ENCODE data around the gene SEC14L6.

Gene SEC14L6

DNA sequence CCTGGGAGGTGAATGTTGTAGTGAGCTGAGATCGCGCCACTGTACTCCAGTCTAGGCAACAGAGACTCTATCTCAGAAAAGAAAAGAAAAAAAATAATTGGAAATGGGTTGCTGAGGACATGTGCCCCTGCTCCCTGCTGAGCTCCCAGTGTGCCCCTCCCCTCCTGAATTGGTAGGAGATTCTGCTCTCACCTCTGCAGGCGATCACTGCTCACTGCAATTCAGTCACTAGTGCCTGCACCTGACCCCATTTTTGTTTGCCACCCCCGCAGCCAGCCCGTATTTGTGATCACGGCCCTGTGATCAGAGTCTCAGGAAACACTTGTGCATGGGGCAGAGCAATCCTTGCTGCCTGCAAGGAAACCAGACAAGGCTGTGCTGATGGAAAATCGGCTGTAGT lies 58.4 kb downstream of the SEC14L6 start:
- no peak for DNase-seq (ENCODE audit: insufficient read length, low spot score)
- no peak for FAIRE-seq
- TF ChIP-seq POLR2AphosphoS5 (IDR thresholded peaks at IDR 0.05; ENCODE audit: low read depth, low read length) (no peak), PAX5 (IDR thresholded peaks at IDR 0.05; ENCODE audit: insufficient read depth, low read length, severe bottlenecking) (no peak), POU2F2 (IDR thresholded peaks at IDR 0.05; ENCODE audit: low read depth, low read length) (no peak), SPI1 (IDR thresholded peaks at IDR 0.05; ENCODE audit: low read depth, low read length) (no peak), TAF1 (IDR thresholded peaks at IDR 0.05; ENCODE audit: low read depth, low read length) (no peak), POLR2A (IDR thresholded peaks at IDR 0.05; ENCODE audit: low read depth, low read length) (no peak)

GRCh38 chr22:30486661-30487115 lies 59.9 kb downstream of the SEC14L6 start:
- TF ChIP-seq POLR2AphosphoS5 (IDR thresholded peaks at IDR 0.05; ENCODE audit: low read depth, low read length) (no peak), TAF1 (IDR thresholded peaks at IDR 0.05; ENCODE audit: low read depth, low read length) (no peak), SPI1 (IDR thresholded peaks at IDR 0.05; ENCODE audit: low read depth, low read length) (no peak), POU2F2 (IDR thresholded peaks at IDR 0.05; ENCODE audit: low read depth, low read length) (no peak), PAX5 (IDR thresholded peaks at IDR 0.05; ENCODE audit: insufficient read depth, low read length, severe bottlenecking) (no peak), POLR2A (IDR thresholded peaks at IDR 0.05; ENCODE audit: low read depth, low read length) (no peak)
- DNase-seq (ENCODE audit: insufficient read length, low spot score) (no peak), FAIRE-seq (no peak)

GRCh38 chr22:30486118-30486517 lies 60.4 kb downstream of the SEC14L6 start:
- no peak for FAIRE-seq
- no peak for DNase-seq (ENCODE audit: insufficient read length, low spot score)
- no peak for TF ChIP-seq POU2F2 (IDR thresholded peaks at IDR 0.05; ENCODE audit: low read depth, low read length)
- no peak for TF ChIP-seq POLR2AphosphoS5 (IDR thresholded peaks at IDR 0.05; ENCODE audit: low read depth, low read length)
- TF ChIP-seq SPI1 (IDR thresholded peaks at IDR 0.05; ENCODE audit: low read depth, low read length), result no peak
- TF ChIP-seq PAX5 (IDR thresholded peaks at IDR 0.05; ENCODE audit: insufficient read depth, low read length, severe bottlenecking), result no peak
- TF ChIP-seq TAF1 (IDR thresholded peaks at IDR 0.05; ENCODE audit: low read depth, low read length), result no peak
- no peak for TF ChIP-seq POLR2A (IDR thresholded peaks at IDR 0.05; ENCODE audit: low read depth, low read length)

DNA sequence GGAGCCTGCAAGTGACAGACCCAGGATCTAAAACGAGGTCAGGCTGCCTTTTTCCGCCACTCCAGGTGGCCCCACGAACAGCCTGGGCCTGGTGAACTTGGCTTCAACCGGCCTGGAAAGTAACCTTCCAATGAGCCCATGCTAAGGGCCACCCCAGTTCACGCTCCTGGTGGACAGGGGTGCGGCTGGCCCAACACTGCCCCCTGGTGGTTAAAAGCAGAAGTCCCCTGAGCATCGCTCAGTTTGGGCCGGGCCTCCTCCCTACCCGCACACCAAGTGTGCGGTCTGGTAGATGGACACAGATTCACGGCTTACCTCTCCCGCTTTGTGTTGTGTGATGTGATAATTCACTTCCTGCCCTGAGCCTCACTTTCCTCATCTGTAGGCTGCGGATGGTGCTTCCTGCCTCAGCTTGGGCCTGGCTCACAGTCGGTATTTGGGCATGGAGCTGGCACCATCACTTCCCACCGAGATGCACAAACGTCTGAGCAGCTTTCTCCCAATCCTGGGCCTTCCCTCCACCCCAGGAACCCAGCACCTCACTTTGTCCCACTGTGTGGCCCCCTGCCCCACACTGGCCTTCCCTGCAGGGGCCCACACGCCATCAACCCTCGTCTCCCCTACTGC lies 61.1 kb downstream of the SEC14L6 start:
- FAIRE-seq (peak; percentile 96), DNase-seq (ENCODE audit: insufficient read length, low spot score) (peak; percentile 92)
- TF ChIP-seq POLR2AphosphoS5 (IDR thresholded peaks at IDR 0.05; ENCODE audit: low read depth, low read length) (no peak), SPI1 (IDR thresholded peaks at IDR 0.05; ENCODE audit: low read depth, low read length) (peak; percentile 28; the same call in 1 of the 2 replicates)

DNA sequence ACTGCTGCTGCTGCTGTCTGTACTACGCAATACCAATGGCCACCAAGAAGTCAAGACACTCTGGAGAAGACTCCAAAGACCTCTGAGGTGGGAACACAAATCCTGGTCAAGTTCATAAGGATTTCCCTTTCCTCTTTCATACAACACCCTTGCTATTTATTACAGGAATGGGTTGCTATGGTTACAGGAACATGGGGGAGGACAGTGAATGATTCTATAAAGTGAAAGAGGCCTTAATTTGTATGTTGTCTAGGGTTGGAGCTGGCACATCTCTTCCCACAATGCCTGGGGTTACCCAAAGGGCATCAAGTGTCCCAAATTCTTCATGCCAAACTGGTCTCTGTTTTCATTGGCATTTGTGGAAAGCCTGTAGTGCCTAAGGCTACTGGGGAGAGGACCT lies 63.4 kb downstream of the SEC14L6 start:
- DNase-seq (ENCODE audit: insufficient read length, low spot score), result no peak
- FAIRE-seq, result no peak
- TF ChIP-seq POU2F2 (IDR thresholded peaks at IDR 0.05; ENCODE audit: low read depth, low read length), result no peak
- no peak for TF ChIP-seq SPI1 (IDR thresholded peaks at IDR 0.05; ENCODE audit: low read depth, low read length)
- TF ChIP-seq POLR2A (IDR thresholded peaks at IDR 0.05; ENCODE audit: low read depth, low read length), result no peak
- TF ChIP-seq POLR2AphosphoS5 (IDR thresholded peaks at IDR 0.05; ENCODE audit: low read depth, low read length), result no peak
- TF ChIP-seq PAX5 (IDR thresholded peaks at IDR 0.05; ENCODE audit: insufficient read depth, low read length, severe bottlenecking), result no peak
- no peak for TF ChIP-seq TAF1 (IDR thresholded peaks at IDR 0.05; ENCODE audit: low read depth, low read length)

- FAIRE-seq (peak; percentile 5), DNase-seq (ENCODE audit: insufficient read length, low spot score) (no peak)
- TF ChIP-seq SPI1 (IDR thresholded peaks at IDR 0.05; ENCODE audit: low read depth, low read length) (no peak), POU2F2 (IDR thresholded peaks at IDR 0.05; ENCODE audit: low read depth, low read length) (no peak), TAF1 (IDR thresholded peaks at IDR 0.05; ENCODE audit: low read depth, low read length) (no peak), POLR2A (IDR thresholded peaks at IDR 0.05; ENCODE audit: low read depth, low read length) (no peak), PAX5 (IDR thresholded peaks at IDR 0.05; ENCODE audit: insufficient read depth, low read length, severe bottlenecking) (no peak), POLR2AphosphoS5 (IDR thresholded peaks at IDR 0.05; ENCODE audit: low read depth, low read length) (no peak)
Observed at GRCh38 chr22:30481711-30482110, 64.8 kb downstream of the SEC14L6 start.

- FAIRE-seq (no peak), DNase-seq (ENCODE audit: insufficient read length, low spot score) (no peak)
- no peak for TF ChIP-seq POU2F2 (IDR thresholded peaks at IDR 0.05; ENCODE audit: low read depth, low read length)
- no peak for TF ChIP-seq POLR2A (IDR thresholded peaks at IDR 0.05; ENCODE audit: low read depth, low read length)
- no peak for TF ChIP-seq SPI1 (IDR thresholded peaks at IDR 0.05; ENCODE audit: low read depth, low read length)
- TF ChIP-seq POLR2AphosphoS5 (IDR thresholded peaks at IDR 0.05; ENCODE audit: low read depth, low read length), result no peak
- no peak for TF ChIP-seq TAF1 (IDR thresholded peaks at IDR 0.05; ENCODE audit: low read depth, low read length)
Observed at GRCh38 chr22:30479981-30480380, 66.6 kb downstream of the SEC14L6 start.

GRCh38 chr22:30474683-30475424 lies 71.7 kb downstream of the SEC14L6 start:
- FAIRE-seq, result no peak
- TF ChIP-seq POLR2AphosphoS5 (IDR thresholded peaks at IDR 0.05; ENCODE audit: low read depth, low read length) (no peak), TAF1 (IDR thresholded peaks at IDR 0.05; ENCODE audit: low read depth, low read length) (no peak), PAX5 (IDR thresholded peaks at IDR 0.05; ENCODE audit: insufficient read depth, low read length, severe bottlenecking) (no peak), POU2F2 (IDR thresholded peaks at IDR 0.05; ENCODE audit: low read depth, low read length) (no peak)
- DNase-seq (ENCODE audit: insufficient read length, low spot score), result no peak

DNA sequence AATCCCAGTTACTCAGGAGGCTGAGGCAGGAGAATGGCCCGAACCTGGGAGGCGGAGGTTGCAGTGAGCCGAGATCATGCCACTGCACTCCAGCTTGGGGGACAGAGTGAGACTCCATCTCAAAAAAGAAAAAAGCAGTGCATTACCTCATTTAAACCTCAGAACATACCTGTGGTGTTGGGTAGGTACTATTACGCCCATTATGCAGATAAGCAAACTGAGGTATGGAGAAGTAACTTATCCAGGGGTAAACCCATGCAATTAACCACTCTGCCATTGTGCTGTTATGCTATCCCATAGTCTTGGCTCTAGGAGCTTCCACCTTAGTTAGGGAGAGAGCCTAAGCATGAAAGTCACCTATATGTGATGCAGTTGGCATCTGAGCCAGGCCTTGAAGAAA lies 72.4 kb downstream of the SEC14L6 start:
- TF ChIP-seq POLR2A (IDR thresholded peaks at IDR 0.05; ENCODE audit: low read depth, low read length), result no peak
- no peak for TF ChIP-seq SPI1 (IDR thresholded peaks at IDR 0.05; ENCODE audit: low read depth, low read length)
- no peak for TF ChIP-seq POLR2AphosphoS5 (IDR thresholded peaks at IDR 0.05; ENCODE audit: low read depth, low read length)
- no peak for TF ChIP-seq PAX5 (IDR thresholded peaks at IDR 0.05; ENCODE audit: insufficient read depth, low read length, severe bottlenecking)
- TF ChIP-seq TAF1 (IDR thresholded peaks at IDR 0.05; ENCODE audit: low read depth, low read length), result no peak
- TF ChIP-seq POU2F2 (IDR thresholded peaks at IDR 0.05; ENCODE audit: low read depth, low read length), result no peak
- FAIRE-seq, result no peak

More for the DNA sequence above, 72.4 kb downstream of the SEC14L6 start:
- no peak for DNase-seq (ENCODE audit: insufficient read length, low spot score)
